Astrocyte (in vitro differentiated cells and primary cell): ENCODE measurements around the gene LAMA3. TPM values are rescaled to one million over a fixed set of nuclear protein-coding genes. Genes with fewer than 3 reads are reported as not detected.

ENCODE experiments used
- DNase-seq: peaks from one replicate; pipeline ENCODE4 v3.0.0-alpha.2; 2010; ENCODE audit warnings: low read depth
- FAIRE-seq: peaks from 2 replicates; lab custom pipeline; 2011; peaks lifted over from hg19 to GRCh38; lab: Jason Lieb, UNC
- H2AFZ ChIP-seq: 2 replicates; pipeline ENCODE4 v1.6.0; 2012; ENCODE audit warnings: low read depth, low read length, inconsistent platforms
- H3K27ac ChIP-seq: 2 replicates; pipeline ENCODE4 v1.5.1; 2011; ENCODE audit warnings: low read depth, low read length, inconsistent platforms
- H3K27me3 ChIP-seq: 2 replicates; pipeline ENCODE4 v1.6.0; 2011; ENCODE audit warnings: low read length, inconsistent platforms; ENCODE audit not compliant: insufficient read depth
- H3K36me3 ChIP-seq: 2 replicates; pipeline ENCODE4 v1.5.1; 2011; ENCODE audit warnings: low read length, inconsistent platforms; ENCODE audit not compliant: insufficient read depth
- H3K4me1 ChIP-seq: 2 replicates; pipeline ENCODE4 v1.5.1; 2011; ENCODE audit warnings: low read length, inconsistent platforms; ENCODE audit not compliant: insufficient read depth
- H3K4me2 ChIP-seq: 2 replicates; pipeline ENCODE4 v1.6.0; 2012; ENCODE audit warnings: low read length, inconsistent platforms
- H3K4me3 ChIP-seq: 2 replicates; pipeline ENCODE4 v1.5.1; 2011; ENCODE audit warnings: low read depth, mild to moderate bottlenecking, low read length, inconsistent platforms; ENCODE audit not compliant: insufficient read depth
- H3K79me2 ChIP-seq: 2 replicates; pipeline ENCODE4 v1.6.0; 2012; ENCODE audit warnings: mild to moderate bottlenecking, low read length, inconsistent platforms; ENCODE audit not compliant: insufficient read depth
- H3K9ac ChIP-seq: 2 replicates; pipeline ENCODE4 v1.6.0; 2012; ENCODE audit warnings: mild to moderate bottlenecking, low read length, inconsistent platforms
- H3K9me3 ChIP-seq: 2 replicates; pipeline ENCODE4 v1.5.1; 2012; ENCODE audit warnings: low read depth, mild to moderate bottlenecking, low read length, inconsistent platforms; ENCODE audit not compliant: insufficient read depth
- H4K20me1 ChIP-seq: 2 replicates; pipeline ENCODE4 v1.6.0; 2012; ENCODE audit warnings: low read length, inconsistent platforms; ENCODE audit not compliant: insufficient read depth
- H3K27ac Mint-ChIP-seq: one replicate; pipeline ENCODE4 v1.8.0; 2021; ENCODE audit warnings: mild to moderate bottlenecking, mixed read lengths; ENCODE audit not compliant: unreplicated experiment
- H3K27me3 Mint-ChIP-seq: one replicate; pipeline ENCODE4 v1.8.0; 2021; ENCODE audit warnings: low read depth, mixed read lengths; ENCODE audit not compliant: unreplicated experiment
- H3K36me3 Mint-ChIP-seq: one replicate; pipeline ENCODE4 v1.8.0; 2021; ENCODE audit warnings: low read depth, mixed read lengths; ENCODE audit not compliant: unreplicated experiment
- H3K4me1 Mint-ChIP-seq: one replicate; pipeline ENCODE4 v1.8.0; 2021; ENCODE audit warnings: low read depth, mixed read lengths; ENCODE audit not compliant: unreplicated experiment
- H3K4me3 Mint-ChIP-seq: one replicate; pipeline ENCODE4 v1.8.0; 2021; ENCODE audit warnings: mild to moderate bottlenecking, moderate library complexity, mixed read lengths; ENCODE audit not compliant: unreplicated experiment
- H3K9me3 Mint-ChIP-seq: one replicate; pipeline ENCODE4 v1.8.0; 2021; ENCODE audit warnings: mild to moderate bottlenecking, mixed read lengths; ENCODE audit not compliant: unreplicated experiment
- CTCF ChIP-seq: IDR thresholded peaks from 2 replicates; pipeline ENCODE4 v1.5.1; 2011; ENCODE audit warnings: low read depth, mild to moderate bottlenecking, inconsistent platforms, low read length, moderate library complexity; ENCODE audit not compliant: insufficient read depth
- EZH2 ChIP-seq: IDR thresholded peaks from 2 replicates; pipeline ENCODE4 v1.6.1; 2012; ENCODE audit warnings: mild to moderate bottlenecking, low read length, inconsistent platforms; ENCODE audit not compliant: insufficient read depth
- total RNA-seq: library from RNA; stranded (reverse); gene quantifications from 2 replicates; pipeline ENCODE4 v1.2.1, GENCODE V29; 2021

The LAMA3 gene
- total RNA-seq, 1 donor from 2014 or later: 0.86 TPM

GRCh38 chr18:23743733-23744333 lies 54.6 kb downstream of the LAMA3 start:
- no peak for TF ChIP-seq CTCF
- no peak for TF ChIP-seq EZH2
- H3K36me3 Mint-ChIP-seq: no peaks in the 10 kb centered on the region
- H3K27ac Mint-ChIP-seq: no peak overlapping the region
- H3K4me3 Mint-ChIP-seq: no peak overlapping the region
- Histone ChIP-seq H3K4me3 (no peak overlapping the region), H3K79me2 (no peaks in the 10 kb centered on the region), H3K36me3 (no peaks in the 10 kb centered on the region), H4K20me1 (no peaks in the 10 kb centered on the region), H2AFZ (no peak overlapping the region), H3K9me3 (no peaks in the 10 kb centered on the region), H3K4me2 (no peak overlapping the region), H3K9ac (no peak overlapping the region), H3K27me3 (no peaks in the 10 kb centered on the region), H3K4me1 (no peaks in the 10 kb centered on the region), H3K27ac (no peak overlapping the region)
- H3K9me3 Mint-ChIP-seq: no peaks in the 10 kb centered on the region
- DNase-seq (no peak), FAIRE-seq (no peak)
- peaks cover 3% of the 10 kb centered on the region for H3K4me1 Mint-ChIP-seq
- peaks cover 2% of the 10 kb centered on the region for H3K27me3 Mint-ChIP-seq

- Mint-ChIP-seq H3K27me3 (no peaks in the 10 kb centered on the region), H3K36me3 (no peaks in the 10 kb centered on the region), H3K4me3 (no peak overlapping the region), H3K27ac (no peak overlapping the region), H3K9me3 (no peaks in the 10 kb centered on the region), H3K4me1 (peaks cover 2% of the 10 kb centered on the region)
- Histone ChIP-seq H3K4me2 (no peak overlapping the region), H3K36me3 (no peaks in the 10 kb centered on the region), H3K4me1 (no peaks in the 10 kb centered on the region), H3K4me3 (no peak overlapping the region), H3K9me3 (no peaks in the 10 kb centered on the region), H3K9ac (no peak overlapping the region), H3K27ac (no peak overlapping the region), H4K20me1 (no peaks in the 10 kb centered on the region), H3K27me3 (no peaks in the 10 kb centered on the region), H2AFZ (no peak overlapping the region), H3K79me2 (no peaks in the 10 kb centered on the region)
- no peak for FAIRE-seq
- TF ChIP-seq CTCF (no peak), EZH2 (no peak)
- no peak for DNase-seq
Observed at GRCh38 chr18:23745366-23745765, 56.1 kb downstream of the LAMA3 start.

- no peak for DNase-seq
- TF ChIP-seq CTCF: no peak
- TF ChIP-seq EZH2: no peak
- H3K27me3 ChIP-seq: peaks cover under 1% of the 10 kb centered on the region
- H3K36me3 ChIP-seq: no peaks in the 10 kb centered on the region
- no peak overlapping the region for H3K4me3 Mint-ChIP-seq
- FAIRE-seq: no peak
- H3K27me3 Mint-ChIP-seq: no peaks in the 10 kb centered on the region
- no peaks in the 10 kb centered on the region for H3K9me3 ChIP-seq
- no peak overlapping the region for H2AFZ ChIP-seq
- H3K4me1 Mint-ChIP-seq: no peaks in the 10 kb centered on the region
- H4K20me1 ChIP-seq: no peaks in the 10 kb centered on the region
- H3K4me1 ChIP-seq: no peaks in the 10 kb centered on the region
- no peaks in the 10 kb centered on the region for H3K79me2 ChIP-seq
- no peaks in the 10 kb centered on the region for H3K9me3 Mint-ChIP-seq
- no peaks in the 10 kb centered on the region for H3K36me3 Mint-ChIP-seq
- no peak overlapping the region for H3K4me2 ChIP-seq
- no peak overlapping the region for H3K9ac ChIP-seq
- no peak overlapping the region for H3K27ac ChIP-seq
- H3K4me3 ChIP-seq: no peak overlapping the region
- no peak overlapping the region for H3K27ac Mint-ChIP-seq
Observed at GRCh38 chr18:23746851-23747250, 57.6 kb downstream of the LAMA3 start.
